ENCODE data around the gene PRRX2. TPM values are rescaled to one million over a fixed set of nuclear protein-coding genes. Genes with fewer than 3 reads are reported as not detected.

PRRX2 gene
- total and polyA plus RNA-seq, 2 of the 13 experiments (the other 11 are each of a cell fraction or from before 2014, with no cell fraction given), result 0.05 TPM; not detected in 1

GRCh38 chr9:129641750-129642585 lies 23.5 kb upstream of the PRRX2 start, which contains the start of gene ASB6 (continued):
- peak; percentile 86 for TF ChIP-seq ZNF407 (CRISPR knock-in tag; IDR thresholded peaks at IDR 0.05; ENCODE audit: not compliant biosample characterization)
- TF ChIP-seq ZNF557 (CRISPR knock-in tag; IDR thresholded peaks at IDR 0.05), result no peak
- TF ChIP-seq MLX (CRISPR knock-in tag; IDR thresholded peaks at IDR 0.05), result peak; percentile 52; the same call in 1 of the 2 replicates
- TF ChIP-seq ZNF768 (CRISPR knock-in tag; IDR thresholded peaks at IDR 0.05), result 0 out of 2 replicates have a peak, but pooled peaks have one; percentile 45
- TF ChIP-seq ZBTB7A (CRISPR knock-in tag; IDR thresholded peaks at IDR 0.05), result peak; percentile 68; the same call in 1 of the 2 replicates
- 0 out of 2 replicates have a peak, but pooled peaks have one; percentile 15 for TF ChIP-seq ZNF549 (CRISPR knock-in tag; IDR thresholded peaks at IDR 0.05)
- peak; percentile 76; the same call in 1 of the 2 replicates for TF ChIP-seq ZNF337 (CRISPR knock-in tag; IDR thresholded peaks at IDR 0.05; ENCODE audit: borderline replicate concordance, low read depth)
- TF ChIP-seq RAD21 (CRISPR knock-in tag; IDR thresholded peaks at IDR 0.05), result peak; percentile 99
- no peak for TF ChIP-seq ZNF33A (CRISPR knock-in tag; IDR thresholded peaks at IDR 0.05; ENCODE audit: borderline replicate concordance)
- TF ChIP-seq KLF11 (CRISPR knock-in tag; IDR thresholded peaks at IDR 0.05), result no peak
- TF ChIP-seq KDM4B (CRISPR knock-in tag; IDR thresholded peaks at IDR 0.05), result peak; percentile 72; the same call in 1 of the 2 replicates
- peak in 1 of 2 experiments; percentile 97; a peak in 2 of 4 replicates for TF ChIP-seq KLF16 (CRISPR knock-in tag; IDR thresholded peaks at IDR 0.05)
- TF ChIP-seq BHLHE40 (IDR thresholded peaks at IDR 0.05; ENCODE audit: low read length), result 0 out of 2 replicates have a peak, but pooled peaks have one; percentile 50
- no peak for TF ChIP-seq RFX1 (IDR thresholded peaks at IDR 0.05)
- no peak for TF ChIP-seq ATAD3A (CRISPR knock-in tag; IDR thresholded peaks at IDR 0.05)
- TF ChIP-seq ZNF761 (CRISPR knock-in tag; conservative IDR thresholded peaks at IDR 0.05), result peak; percentile 95
- TF ChIP-seq THAP7 (CRISPR knock-in tag; IDR thresholded peaks at IDR 0.05), result peak; percentile 95; the same call in 1 of the 2 replicates
- TF ChIP-seq GTF2F1 (IDR thresholded peaks at IDR 0.05; ENCODE audit: low read length), result no peak
- peak; percentile 56 for TF ChIP-seq DMAP1 (CRISPR knock-in tag; IDR thresholded peaks at IDR 0.05)
- no peak for TF ChIP-seq ISX (CRISPR knock-in tag; conservative IDR thresholded peaks at IDR 0.05)

All from HepG2 (cell line).